Measurements from ENCODE around the gene RAP1GAP2.

- TF ChIP-seq CTCF (IDR thresholded peaks at IDR 0.05), result no peak
- no peak for TF ChIP-seq POLR2A (IDR thresholded peaks at IDR 0.05)
Observed at GRCh38 chr17:2995377-2995776, 199.1 kb downstream of the RAP1GAP2 start.
